ENCODE data around the gene DNM3. TPM values are rescaled to one million over a fixed set of nuclear protein-coding genes. Genes with fewer than 3 reads are reported as not detected.

Gene DNM3
- total RNA-seq, 4 donors from 2014 or later = 2.7 to 3.3 TPM; not detected in 2

DNA sequence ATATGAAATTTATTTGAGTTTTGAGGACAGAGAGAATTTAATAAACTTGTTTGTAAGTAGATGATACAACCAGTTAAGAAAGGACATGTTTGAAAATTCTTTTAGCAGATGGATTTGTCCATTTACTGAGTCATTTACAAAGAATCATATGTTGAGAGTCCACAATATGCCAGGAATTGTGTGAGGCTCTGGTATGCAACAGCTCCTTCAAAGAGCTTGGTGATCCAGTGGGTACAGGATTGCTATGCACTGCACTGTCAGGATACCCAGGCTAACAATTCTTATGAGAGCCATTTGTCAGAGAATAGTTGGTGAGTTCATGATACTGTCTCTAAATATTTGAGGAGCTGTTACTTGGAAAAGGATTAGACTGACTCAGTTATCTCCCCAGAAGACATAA lies 11.0 kb downstream of the DNM3 start:
- TF ChIP-seq, protein P1, sequence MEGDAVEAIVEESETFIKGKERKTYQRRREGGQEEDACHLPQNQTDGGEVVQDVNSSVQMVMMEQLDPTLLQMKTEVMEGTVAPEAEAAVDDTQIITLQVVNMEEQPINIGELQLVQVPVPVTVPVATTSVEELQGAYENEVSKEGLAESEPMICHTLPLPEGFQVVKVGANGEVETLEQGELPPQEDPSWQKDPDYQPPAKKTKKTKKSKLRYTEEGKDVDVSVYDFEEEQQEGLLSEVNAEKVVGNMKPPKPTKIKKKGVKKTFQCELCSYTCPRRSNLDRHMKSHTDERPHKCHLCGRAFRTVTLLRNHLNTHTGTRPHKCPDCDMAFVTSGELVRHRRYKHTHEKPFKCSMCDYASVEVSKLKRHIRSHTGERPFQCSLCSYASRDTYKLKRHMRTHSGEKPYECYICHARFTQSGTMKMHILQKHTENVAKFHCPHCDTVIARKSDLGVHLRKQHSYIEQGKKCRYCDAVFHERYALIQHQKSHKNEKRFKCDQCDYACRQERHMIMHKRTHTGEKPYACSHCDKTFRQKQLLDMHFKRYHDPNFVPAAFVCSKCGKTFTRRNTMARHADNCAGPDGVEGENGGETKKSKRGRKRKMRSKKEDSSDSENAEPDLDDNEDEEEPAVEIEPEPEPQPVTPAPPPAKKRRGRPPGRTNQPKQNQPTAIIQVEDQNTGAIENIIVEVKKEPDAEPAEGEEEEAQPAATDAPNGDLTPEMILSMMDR (IDR thresholded peaks at IDR 0.05) = no peak
- TF ChIP-seq POLR2A (IDR thresholded peaks at IDR 0.05) = no peak
- no peak for TF ChIP-seq POLR2AphosphoS5 (IDR thresholded peaks at IDR 0.05)
- no peak for TF ChIP-seq EP300 (IDR thresholded peaks at IDR 0.05; ENCODE audit: low read depth)
- intact Hi-C loops (cut with DNase I; ENCODE audit: low total_unique reads) = no loop called here
- H3K9me3 ChIP-seq = no peaks in the 10 kb centered on the region
- H3K4me1 ChIP-seq = no peaks in the 10 kb centered on the region
- no peak for DNase-seq
- H3K4me3 ChIP-seq = no peak overlapping the region
- H3K27me3 ChIP-seq = no peaks in the 10 kb centered on the region
- no peak overlapping the region for H3K27ac ChIP-seq
- in situ Hi-C loops (cut with MboI; ENCODE audit: low pct_ligation_motif_present in 1 of 4, low pct_unique_long_range_greater_than_20kb in 1 of 4, low sequenced_read_pairs in 3 of 4) = no loop called here
- no peaks in the 10 kb centered on the region for H3K36me3 ChIP-seq

DNA sequence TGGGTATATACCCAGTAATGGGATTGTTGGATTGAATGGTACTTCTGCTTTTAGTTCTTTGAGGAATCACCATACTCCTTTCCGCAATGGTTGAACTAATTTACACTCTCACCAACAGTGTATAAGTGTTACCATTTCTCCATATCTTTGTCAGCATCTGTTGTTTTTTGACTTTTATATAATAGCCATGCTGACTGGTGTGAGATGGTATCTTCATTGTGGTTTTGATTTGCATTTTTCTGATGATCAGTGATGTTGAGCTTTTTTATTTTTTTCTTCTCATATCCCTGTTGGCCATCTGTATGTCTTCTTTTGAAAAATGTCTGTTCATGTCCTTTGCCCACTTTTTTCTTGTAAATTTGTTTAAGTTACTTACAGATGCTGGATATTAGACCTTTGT lies 14.1 kb downstream of the DNM3 start:
- H3K27me3 ChIP-seq = no peaks in the 10 kb centered on the region
- intact Hi-C loops (cut with DNase I; ENCODE audit: low total_unique reads) (no loop called here), in situ Hi-C loops (cut with MboI; ENCODE audit: low pct_ligation_motif_present in 1 of 4, low pct_unique_long_range_greater_than_20kb in 1 of 4, low sequenced_read_pairs in 3 of 4) (no loop called here)
- no peaks in the 10 kb centered on the region for H3K9me3 ChIP-seq
- TF ChIP-seq POLR2A (IDR thresholded peaks at IDR 0.05) (no peak), EP300 (IDR thresholded peaks at IDR 0.05; ENCODE audit: low read depth) (no peak)
- no peak for DNase-seq
- 100% methylated on average over 1 of the region's 1 CpG for whole genome bisulfite sequencing, 2 donors (ENCODE audit: low coverage in 1 of 2)
- H3K4me3 ChIP-seq = no peak overlapping the region
- H3K36me3 ChIP-seq = no peaks in the 10 kb centered on the region
- H3K27ac ChIP-seq = no peak overlapping the region
- H3K4me1 ChIP-seq = no peaks in the 10 kb centered on the region

DNA sequence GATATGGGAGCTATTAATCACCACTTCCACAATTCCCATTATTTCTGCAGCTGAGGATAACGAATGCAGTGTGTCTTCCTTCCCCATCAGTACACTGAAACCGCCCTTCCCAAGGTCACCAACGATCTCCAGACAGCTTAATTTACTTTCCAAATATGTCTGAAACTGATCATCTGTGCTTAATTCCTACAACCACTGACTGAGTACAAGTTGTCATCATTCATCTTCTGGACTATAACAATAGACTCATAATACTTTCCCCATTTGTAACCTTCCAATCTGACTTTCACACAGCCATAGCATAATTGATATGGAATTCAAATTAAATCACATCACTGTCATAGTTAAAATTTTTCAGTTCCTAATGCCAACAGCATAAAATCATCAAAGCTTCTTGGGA lies 17.4 kb downstream of the DNM3 start:
- intact Hi-C loops (cut with DNase I; ENCODE audit: low total_unique reads) = no loop called here
- 74 to 86% methylated on average over 1 to 3 of the region's 3 CpGs for WGBS, 2 donors (ENCODE audit: low coverage in 1 of 2)

DNA sequence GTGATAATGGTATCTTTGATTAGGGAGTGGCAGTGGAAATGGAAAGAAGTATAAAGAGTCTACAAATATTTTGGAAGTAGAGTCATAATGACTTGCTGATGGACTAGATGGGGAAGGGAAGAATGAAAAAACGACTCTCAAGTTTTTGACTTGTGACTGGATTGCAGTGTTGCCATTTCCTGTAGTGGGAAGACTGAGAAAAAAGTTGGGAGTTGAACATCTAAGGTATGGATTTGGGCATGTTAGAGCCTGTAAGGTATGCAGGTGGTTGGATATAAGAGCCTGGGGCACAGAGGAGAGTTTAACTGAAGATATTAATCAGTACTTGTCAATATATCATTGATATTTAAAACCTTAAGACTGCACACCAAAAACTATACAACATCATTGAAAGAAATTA lies 19.4 kb downstream of the DNM3 start:
- Histone ChIP-seq H3K36me3 (no peaks in the 10 kb centered on the region), H3K4me3 (no peak overlapping the region), H3K27ac (no peak overlapping the region), H3K4me1 (no peaks in the 10 kb centered on the region), H3K27me3 (no peaks in the 10 kb centered on the region), H3K9me3 (no peaks in the 10 kb centered on the region)
- 73 to 91% methylated on average over 1 of the region's 1 CpG for WGBS, 2 donors (ENCODE audit: low coverage in 1 of 2)
- TF ChIP-seq POLR2A (IDR thresholded peaks at IDR 0.05) = no peak
- TF ChIP-seq, protein P1 (IDR thresholded peaks at IDR 0.05) = no peak
- no peak for TF ChIP-seq POLR2AphosphoS5 (IDR thresholded peaks at IDR 0.05)
- no peak for TF ChIP-seq EP300 (IDR thresholded peaks at IDR 0.05; ENCODE audit: low read depth)
- intact Hi-C loops (cut with DNase I; ENCODE audit: low total_unique reads) = no loop called here
- DNase-seq = no peak
- in situ Hi-C loops (cut with MboI; ENCODE audit: low pct_ligation_motif_present in 1 of 4, low pct_unique_long_range_greater_than_20kb in 1 of 4, low sequenced_read_pairs in 3 of 4) = no loop called here

More for the DNA sequence above, 17.4 kb downstream of the DNM3 start:
- TF ChIP-seq POLR2A (IDR thresholded peaks at IDR 0.05) = no peak
- TF ChIP-seq POLR2AphosphoS5 (IDR thresholded peaks at IDR 0.05) = no peak
- no peak for TF ChIP-seq EP300 (IDR thresholded peaks at IDR 0.05; ENCODE audit: low read depth)
- TF ChIP-seq, protein P1 (IDR thresholded peaks at IDR 0.05) = no peak
- no peaks in the 10 kb centered on the region for H3K36me3 ChIP-seq
- no peak for DNase-seq
- H3K27me3 ChIP-seq = no peaks in the 10 kb centered on the region
- H3K27ac ChIP-seq = no peak overlapping the region
- H3K4me1 ChIP-seq = no peaks in the 10 kb centered on the region
- no peak overlapping the region for H3K4me3 ChIP-seq
- H3K9me3 ChIP-seq = no peaks in the 10 kb centered on the region
- in situ Hi-C loops (cut with MboI; ENCODE audit: low pct_ligation_motif_present in 1 of 4, low pct_unique_long_range_greater_than_20kb in 1 of 4, low sequenced_read_pairs in 3 of 4) = no loop called here

DNA sequence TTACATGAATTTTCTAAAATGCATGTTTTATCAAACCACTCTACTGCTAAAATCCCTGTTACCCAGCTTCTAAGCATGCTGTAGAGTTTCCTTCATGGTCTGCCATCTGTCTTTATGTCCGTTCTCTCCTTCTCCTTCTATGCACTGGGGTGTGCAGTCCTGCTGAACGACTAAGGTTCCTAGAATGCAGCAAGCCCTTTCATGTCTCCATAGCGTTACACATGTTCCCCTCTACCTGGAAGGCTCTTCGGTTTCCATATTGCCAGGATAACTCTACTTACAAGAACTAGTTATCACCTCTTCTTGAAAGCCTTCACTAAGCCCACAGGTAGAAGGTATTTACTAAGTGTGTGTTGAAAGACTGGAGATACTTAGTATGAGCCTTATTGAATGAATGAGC lies 22.2 kb downstream of the DNM3 start:
- Histone ChIP-seq H3K4me1 (no peaks in the 10 kb centered on the region), H3K4me3 (no peak overlapping the region), H3K27ac (no peak overlapping the region), H3K9me3 (no peaks in the 10 kb centered on the region), H3K27me3 (no peaks in the 10 kb centered on the region), H3K36me3 (no peaks in the 10 kb centered on the region)
- DNase-seq = no peak
- WGBS, 2 donors (ENCODE audit: low coverage in 1 of 2) = 79 to 80% methylated on average over 2 to 4 of the region's 4 CpGs
- in situ Hi-C loops (cut with MboI; ENCODE audit: low pct_ligation_motif_present in 1 of 4, low pct_unique_long_range_greater_than_20kb in 1 of 4, low sequenced_read_pairs in 3 of 4) (no loop called here), intact Hi-C loops (cut with DNase I; ENCODE audit: low total_unique reads) (no loop called here)
- TF ChIP-seq, protein P1 (IDR thresholded peaks at IDR 0.05) = no peak
- no peak for TF ChIP-seq POLR2A (IDR thresholded peaks at IDR 0.05)
- no peak for TF ChIP-seq EP300 (IDR thresholded peaks at IDR 0.05; ENCODE audit: low read depth)
- no peak for TF ChIP-seq POLR2AphosphoS5 (IDR thresholded peaks at IDR 0.05)
